Measurements from ENCODE around the gene ANP32B.

DNA sequence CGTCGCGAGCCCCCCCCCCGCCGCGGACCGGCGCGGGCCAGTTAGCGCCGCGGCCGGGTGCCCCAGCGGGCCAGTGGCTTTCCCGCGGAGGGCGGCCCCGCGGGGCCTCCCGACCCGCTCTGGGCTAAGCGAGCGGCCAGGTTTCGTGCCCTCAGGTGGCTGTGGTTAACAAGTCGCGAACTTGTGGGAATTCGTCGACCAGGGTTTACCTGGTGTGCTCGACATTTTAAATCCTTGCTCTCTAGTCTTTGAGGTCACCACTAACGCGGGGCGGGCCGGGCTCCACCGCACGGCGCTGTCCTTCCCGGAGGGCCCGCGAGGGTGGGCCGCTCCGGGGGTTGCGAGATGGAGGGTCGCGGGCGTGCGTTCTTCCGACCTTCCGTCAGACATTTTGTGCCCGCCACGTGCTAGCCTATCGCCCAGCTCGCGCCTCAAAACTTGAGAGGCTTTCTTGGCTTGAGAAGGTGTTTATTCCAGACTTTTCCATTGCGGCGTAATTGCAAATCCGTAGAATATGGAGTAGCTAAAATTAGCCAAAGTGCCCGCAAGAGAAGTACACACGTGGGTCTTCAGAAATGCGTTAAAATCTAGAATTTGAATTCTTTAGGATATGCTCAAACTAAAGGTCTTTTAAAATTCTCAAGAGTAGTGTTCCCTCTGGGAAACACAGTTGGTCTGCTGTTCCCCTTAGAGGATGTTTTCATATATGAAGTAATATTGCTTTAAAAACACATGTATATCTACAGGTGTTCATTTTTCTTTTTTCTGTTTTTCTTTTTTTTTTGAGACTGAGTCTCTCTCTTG is 2.1 kb downstream of the ANP32B start:
- TF ChIP-seq POLR2AphosphoS5 (IDR thresholded peaks at IDR 0.05; ENCODE audit: low read depth, low read length) (no peak), TAF1 (IDR thresholded peaks at IDR 0.05; ENCODE audit: borderline replicate concordance, insufficient read depth, low read length) (no peak), SIN3A (IDR thresholded peaks at IDR 0.05; ENCODE audit: borderline replicate concordance, insufficient read depth, low read length) (no peak)
- TF ChIP-seq, protein P1, sequence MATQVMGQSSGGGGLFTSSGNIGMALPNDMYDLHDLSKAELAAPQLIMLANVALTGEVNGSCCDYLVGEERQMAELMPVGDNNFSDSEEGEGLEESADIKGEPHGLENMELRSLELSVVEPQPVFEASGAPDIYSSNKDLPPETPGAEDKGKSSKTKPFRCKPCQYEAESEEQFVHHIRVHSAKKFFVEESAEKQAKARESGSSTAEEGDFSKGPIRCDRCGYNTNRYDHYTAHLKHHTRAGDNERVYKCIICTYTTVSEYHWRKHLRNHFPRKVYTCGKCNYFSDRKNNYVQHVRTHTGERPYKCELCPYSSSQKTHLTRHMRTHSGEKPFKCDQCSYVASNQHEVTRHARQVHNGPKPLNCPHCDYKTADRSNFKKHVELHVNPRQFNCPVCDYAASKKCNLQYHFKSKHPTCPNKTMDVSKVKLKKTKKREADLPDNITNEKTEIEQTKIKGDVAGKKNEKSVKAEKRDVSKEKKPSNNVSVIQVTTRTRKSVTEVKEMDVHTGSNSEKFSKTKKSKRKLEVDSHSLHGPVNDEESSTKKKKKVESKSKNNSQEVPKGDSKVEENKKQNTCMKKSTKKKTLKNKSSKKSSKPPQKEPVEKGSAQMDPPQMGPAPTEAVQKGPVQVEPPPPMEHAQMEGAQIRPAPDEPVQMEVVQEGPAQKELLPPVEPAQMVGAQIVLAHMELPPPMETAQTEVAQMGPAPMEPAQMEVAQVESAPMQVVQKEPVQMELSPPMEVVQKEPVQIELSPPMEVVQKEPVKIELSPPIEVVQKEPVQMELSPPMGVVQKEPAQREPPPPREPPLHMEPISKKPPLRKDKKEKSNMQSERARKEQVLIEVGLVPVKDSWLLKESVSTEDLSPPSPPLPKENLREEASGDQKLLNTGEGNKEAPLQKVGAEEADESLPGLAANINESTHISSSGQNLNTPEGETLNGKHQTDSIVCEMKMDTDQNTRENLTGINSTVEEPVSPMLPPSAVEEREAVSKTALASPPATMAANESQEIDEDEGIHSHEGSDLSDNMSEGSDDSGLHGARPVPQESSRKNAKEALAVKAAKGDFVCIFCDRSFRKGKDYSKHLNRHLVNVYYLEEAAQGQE (IDR thresholded peaks at IDR 0.05; ENCODE audit: insufficient read depth in 1 of 2, low read depth in 2 of 2, low read length in 2 of 2) = no peak

Measured in PFSK-1 (cell line).